ENCODE data around the gene ZNRF3.

DNA sequence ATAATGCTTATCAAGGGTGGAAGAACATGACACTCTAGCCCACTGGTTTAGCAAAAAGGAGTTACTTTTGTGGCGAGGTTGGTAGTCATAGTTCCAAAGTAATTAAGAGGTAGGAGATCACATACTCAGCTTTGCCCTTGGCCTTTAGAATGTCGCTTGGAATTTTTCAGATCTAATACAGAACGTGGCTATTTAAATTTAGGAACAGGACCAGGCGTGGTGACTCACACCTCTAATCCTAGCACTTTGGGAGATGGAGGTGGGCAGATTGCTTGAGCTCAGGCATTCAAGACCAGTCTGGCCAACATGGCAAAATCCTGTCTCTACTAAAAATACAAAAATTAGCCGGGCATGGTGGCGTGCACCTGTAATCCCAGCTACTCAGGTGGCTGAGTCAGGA is 26.1 kb upstream of the ZNRF3 start:
- TF ChIP-seq, protein P1, sequence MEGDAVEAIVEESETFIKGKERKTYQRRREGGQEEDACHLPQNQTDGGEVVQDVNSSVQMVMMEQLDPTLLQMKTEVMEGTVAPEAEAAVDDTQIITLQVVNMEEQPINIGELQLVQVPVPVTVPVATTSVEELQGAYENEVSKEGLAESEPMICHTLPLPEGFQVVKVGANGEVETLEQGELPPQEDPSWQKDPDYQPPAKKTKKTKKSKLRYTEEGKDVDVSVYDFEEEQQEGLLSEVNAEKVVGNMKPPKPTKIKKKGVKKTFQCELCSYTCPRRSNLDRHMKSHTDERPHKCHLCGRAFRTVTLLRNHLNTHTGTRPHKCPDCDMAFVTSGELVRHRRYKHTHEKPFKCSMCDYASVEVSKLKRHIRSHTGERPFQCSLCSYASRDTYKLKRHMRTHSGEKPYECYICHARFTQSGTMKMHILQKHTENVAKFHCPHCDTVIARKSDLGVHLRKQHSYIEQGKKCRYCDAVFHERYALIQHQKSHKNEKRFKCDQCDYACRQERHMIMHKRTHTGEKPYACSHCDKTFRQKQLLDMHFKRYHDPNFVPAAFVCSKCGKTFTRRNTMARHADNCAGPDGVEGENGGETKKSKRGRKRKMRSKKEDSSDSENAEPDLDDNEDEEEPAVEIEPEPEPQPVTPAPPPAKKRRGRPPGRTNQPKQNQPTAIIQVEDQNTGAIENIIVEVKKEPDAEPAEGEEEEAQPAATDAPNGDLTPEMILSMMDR (IDR thresholded peaks at IDR 0.05; ENCODE audit: poor library complexity, severe bottlenecking): no peak
- TF ChIP-seq POLR2AphosphoS5 (IDR thresholded peaks at IDR 0.05) (no peak), RAD21 (conservative IDR thresholded peaks at IDR 0.05) (no peak)
